ENCODE measurements around the gene CTSH.
A peak's percentile ranks its signal among the peaks of the same experiment; 100 is the strongest.

Gene CTSH

GRCh38 chr15:78938658-78939488 lies 6.0 kb downstream of the CTSH start:
- 69% methylated on average over 4 of the region's 6 CpGs for WGBS (ENCODE audit: insufficient coverage)
- Histone ChIP-seq H3K9me3 (ENCODE audit: control extremely low read depth in 1 of 5, control insufficient read depth in 4 of 5, insufficient read depth in 2 of 5, low read depth in 1 of 5, low read length in 4 of 5) (no peaks in the 10 kb centered on the region), H3K4me1 (ENCODE audit: control extremely low read depth in 1 of 4, control insufficient read depth in 4 of 4, insufficient read depth in 4 of 4, low read length in 3 of 4) (peaks cover 2 to 35% (median 6%) of the 10 kb centered on the region in 4 experiments), H3K27ac (ENCODE audit: insufficient read depth in 1 of 2, low read depth in 1 of 2, low read length in 2 of 2, poor library complexity in 1 of 2, severe bottlenecking in 2 of 2) (no peak overlapping the region), H3K36me3 (ENCODE audit: control insufficient read depth in 4 of 4, insufficient read depth in 4 of 4, low read length in 3 of 4) (no peaks in the 10 kb centered on the region), H3K4me3 (ENCODE audit: control insufficient read depth in 1 of 7, extremely low read depth in 1 of 7, insufficient read depth in 4 of 7, low read depth in 2 of 7, low read length in 6 of 7) (no peak overlapping the region), H3K27me3 (replicated peaks in 2 of 5; ENCODE audit: control insufficient read depth in 4 of 5, insufficient read depth in 5 of 5, low read length in 4 of 5) (peaks cover 0 to 12% (median 3%) of the 10 kb centered on the region in 5 experiments)
- peak in 2 of 3 donors; percentile 25 to 31 for DNase-seq
- CTCF ChIA-PET = no interaction called here
- POLR2A ChIA-PET = no interaction called here

GRCh38 chr15:78937132-78937739 lies 7.6 kb downstream of the CTSH start:
- Histone ChIP-seq H3K9me3 (ENCODE audit: control extremely low read depth in 1 of 5, control insufficient read depth in 4 of 5, insufficient read depth in 2 of 5, low read depth in 1 of 5, low read length in 4 of 5) (no peaks in the 10 kb centered on the region), H3K27ac (ENCODE audit: insufficient read depth in 1 of 2, low read depth in 1 of 2, low read length in 2 of 2, poor library complexity in 1 of 2, severe bottlenecking in 2 of 2) (no peak overlapping the region), H3K36me3 (ENCODE audit: control insufficient read depth in 4 of 4, insufficient read depth in 4 of 4, low read length in 3 of 4) (no peaks in the 10 kb centered on the region), H3K4me1 (ENCODE audit: control extremely low read depth in 1 of 4, control insufficient read depth in 4 of 4, insufficient read depth in 4 of 4, low read length in 3 of 4) (peaks cover 2 to 35% (median 6%) of the 10 kb centered on the region in 4 experiments), H3K27me3 (replicated peaks in 2 of 5; ENCODE audit: control insufficient read depth in 4 of 5, insufficient read depth in 5 of 5, low read length in 4 of 5) (no peaks in the 10 kb centered on the region), H3K4me3 (ENCODE audit: control insufficient read depth in 1 of 7, extremely low read depth in 1 of 7, insufficient read depth in 4 of 7, low read depth in 2 of 7, low read length in 6 of 7) (peak overlapping the region in 1 of 7 experiments; percentile 29)
- DNase-seq = peak in 2 of 3 donors; percentile 22 to 49
- ChIA-PET POLR2A (no interaction called here), CTCF (no interaction called here)
- WGBS (ENCODE audit: insufficient coverage) = 48% methylated on average over 12 of the region's 14 CpGs

- Histone ChIP-seq H3K4me3 (ENCODE audit: control insufficient read depth in 1 of 7, extremely low read depth in 1 of 7, insufficient read depth in 4 of 7, low read depth in 2 of 7, low read length in 6 of 7) (no peak overlapping the region), H3K9me3 (ENCODE audit: control extremely low read depth in 1 of 5, control insufficient read depth in 4 of 5, insufficient read depth in 2 of 5, low read depth in 1 of 5, low read length in 4 of 5) (no peaks in the 10 kb centered on the region), H3K27me3 (replicated peaks in 2 of 5; ENCODE audit: control insufficient read depth in 4 of 5, insufficient read depth in 5 of 5, low read length in 4 of 5) (no peaks in the 10 kb centered on the region), H3K27ac (ENCODE audit: insufficient read depth in 1 of 2, low read depth in 1 of 2, low read length in 2 of 2, poor library complexity in 1 of 2, severe bottlenecking in 2 of 2) (no peak overlapping the region), H3K4me1 (ENCODE audit: control extremely low read depth in 1 of 4, control insufficient read depth in 4 of 4, insufficient read depth in 4 of 4, low read length in 3 of 4) (peaks cover 2 to 30% (median 6%) of the 10 kb centered on the region in 4 experiments), H3K36me3 (ENCODE audit: control insufficient read depth in 4 of 4, insufficient read depth in 4 of 4, low read length in 3 of 4) (no peaks in the 10 kb centered on the region)
- CTCF ChIA-PET = interaction anchor here (1.3 kb wide), 1 partner anchor 15 kb away, joined by 3 read pairs; no protein-coding TSS in a partner anchor
- WGBS (ENCODE audit: insufficient coverage) = 75% methylated on average over 3 of the region's 5 CpGs
- POLR2A ChIA-PET = no interaction called here
- DNase-seq = no peak
These were observed 10.2 kb downstream of the CTSH start for GRCh38 chr15:78934655-78935023.

GRCh38 chr15:78933823-78934654 lies 10.8 kb downstream of the CTSH start:
- CTCF ChIA-PET = no interaction called here
- POLR2A ChIA-PET = no interaction called here
- 91% methylated on average over 18 of the region's 20 CpGs for WGBS (ENCODE audit: insufficient coverage)

GRCh38 chr15:78933187-78933822 lies 11.5 kb downstream of the CTSH start:
- POLR2A ChIA-PET = no interaction called here
- H3K27me3 ChIP-seq (replicated peaks in 2 of 5; ENCODE audit: control insufficient read depth in 4 of 5, insufficient read depth in 5 of 5, low read length in 4 of 5) = no peaks in the 10 kb centered on the region
- H3K4me3 ChIP-seq (ENCODE audit: control insufficient read depth in 1 of 7, extremely low read depth in 1 of 7, insufficient read depth in 4 of 7, low read depth in 2 of 7, low read length in 6 of 7) = no peak overlapping the region
- DNase-seq = no peak
- CTCF ChIA-PET = interaction anchor here (0.6 kb wide), 1 partner anchor 23 kb away, joined by 3 read pairs; no protein-coding TSS in a partner anchor
- 99% methylated on average over 8 of the region's 12 CpGs for WGBS (ENCODE audit: insufficient coverage)
- H3K9me3 ChIP-seq (ENCODE audit: control extremely low read depth in 1 of 5, control insufficient read depth in 4 of 5, insufficient read depth in 2 of 5, low read depth in 1 of 5, low read length in 4 of 5) = no peaks in the 10 kb centered on the region
- H3K4me1 ChIP-seq (ENCODE audit: control extremely low read depth in 1 of 4, control insufficient read depth in 4 of 4, insufficient read depth in 4 of 4, low read length in 3 of 4) = peaks cover 2 to 18% (median 5%) of the 10 kb centered on the region in 4 experiments
- H3K27ac ChIP-seq (ENCODE audit: insufficient read depth in 1 of 2, low read depth in 1 of 2, low read length in 2 of 2, poor library complexity in 1 of 2, severe bottlenecking in 2 of 2) = no peak overlapping the region
- no peaks in the 10 kb centered on the region for H3K36me3 ChIP-seq (ENCODE audit: control insufficient read depth in 4 of 4, insufficient read depth in 4 of 4, low read length in 3 of 4)

More at GRCh38 chr15:78933823-78934654, 10.8 kb downstream of the CTSH start:
- H3K27ac ChIP-seq (ENCODE audit: insufficient read depth in 1 of 2, low read depth in 1 of 2, low read length in 2 of 2, poor library complexity in 1 of 2, severe bottlenecking in 2 of 2) = no peak overlapping the region
- H3K4me3 ChIP-seq (ENCODE audit: control insufficient read depth in 1 of 7, extremely low read depth in 1 of 7, insufficient read depth in 4 of 7, low read depth in 2 of 7, low read length in 6 of 7) = no peak overlapping the region
- H3K9me3 ChIP-seq (ENCODE audit: control extremely low read depth in 1 of 5, control insufficient read depth in 4 of 5, insufficient read depth in 2 of 5, low read depth in 1 of 5, low read length in 4 of 5) = no peaks in the 10 kb centered on the region
- no peak for DNase-seq
- no peaks in the 10 kb centered on the region for H3K36me3 ChIP-seq (ENCODE audit: control insufficient read depth in 4 of 4, insufficient read depth in 4 of 4, low read length in 3 of 4)
- peaks cover 2 to 24% (median 6%) of the 10 kb centered on the region in 4 experiments for H3K4me1 ChIP-seq (ENCODE audit: control extremely low read depth in 1 of 4, control insufficient read depth in 4 of 4, insufficient read depth in 4 of 4, low read length in 3 of 4)
- no peaks in the 10 kb centered on the region for H3K27me3 ChIP-seq (replicated peaks in 2 of 5; ENCODE audit: control insufficient read depth in 4 of 5, insufficient read depth in 5 of 5, low read length in 4 of 5)

GRCh38 chr15:78932258-78932808 lies 12.5 kb downstream of the CTSH start:
- POLR2A ChIA-PET = no interaction called here
- H3K27me3 ChIP-seq (replicated peaks in 2 of 5; ENCODE audit: control insufficient read depth in 4 of 5, insufficient read depth in 5 of 5, low read length in 4 of 5) = no peaks in the 10 kb centered on the region
- DNase-seq = no peak
- 95% methylated on average over 13 of the region's 13 CpGs for WGBS (ENCODE audit: insufficient coverage)
- CTCF ChIA-PET = no interaction called here
- no peak overlapping the region for H3K4me3 ChIP-seq (ENCODE audit: control insufficient read depth in 1 of 7, extremely low read depth in 1 of 7, insufficient read depth in 4 of 7, low read depth in 2 of 7, low read length in 6 of 7)
- no peak overlapping the region for H3K27ac ChIP-seq (ENCODE audit: insufficient read depth in 1 of 2, low read depth in 1 of 2, low read length in 2 of 2, poor library complexity in 1 of 2, severe bottlenecking in 2 of 2)
- no peaks in the 10 kb centered on the region for H3K9me3 ChIP-seq (ENCODE audit: control extremely low read depth in 1 of 5, control insufficient read depth in 4 of 5, insufficient read depth in 2 of 5, low read depth in 1 of 5, low read length in 4 of 5)
- peaks cover 0 to 12% (median 3%) of the 10 kb centered on the region in 4 experiments for H3K4me1 ChIP-seq (ENCODE audit: control extremely low read depth in 1 of 4, control insufficient read depth in 4 of 4, insufficient read depth in 4 of 4, low read length in 3 of 4)
- H3K36me3 ChIP-seq (ENCODE audit: control insufficient read depth in 4 of 4, insufficient read depth in 4 of 4, low read length in 3 of 4) = peaks cover 0 to 3% (median 0%) of the 10 kb centered on the region in 4 experiments
